HG03045 (cell line): ENCODE measurements around the gene DOCK1.

ENCODE experiments used
- ATAC-seq: cut with Tn5 transposase; IDR thresholded peaks from one replicate; pipeline ENCODE4 v1.9.1; 2021; ENCODE audit warnings: mild to moderate bottlenecking, moderate library complexity; ENCODE audit not compliant: unreplicated experiment

The DOCK1 gene

DNA sequence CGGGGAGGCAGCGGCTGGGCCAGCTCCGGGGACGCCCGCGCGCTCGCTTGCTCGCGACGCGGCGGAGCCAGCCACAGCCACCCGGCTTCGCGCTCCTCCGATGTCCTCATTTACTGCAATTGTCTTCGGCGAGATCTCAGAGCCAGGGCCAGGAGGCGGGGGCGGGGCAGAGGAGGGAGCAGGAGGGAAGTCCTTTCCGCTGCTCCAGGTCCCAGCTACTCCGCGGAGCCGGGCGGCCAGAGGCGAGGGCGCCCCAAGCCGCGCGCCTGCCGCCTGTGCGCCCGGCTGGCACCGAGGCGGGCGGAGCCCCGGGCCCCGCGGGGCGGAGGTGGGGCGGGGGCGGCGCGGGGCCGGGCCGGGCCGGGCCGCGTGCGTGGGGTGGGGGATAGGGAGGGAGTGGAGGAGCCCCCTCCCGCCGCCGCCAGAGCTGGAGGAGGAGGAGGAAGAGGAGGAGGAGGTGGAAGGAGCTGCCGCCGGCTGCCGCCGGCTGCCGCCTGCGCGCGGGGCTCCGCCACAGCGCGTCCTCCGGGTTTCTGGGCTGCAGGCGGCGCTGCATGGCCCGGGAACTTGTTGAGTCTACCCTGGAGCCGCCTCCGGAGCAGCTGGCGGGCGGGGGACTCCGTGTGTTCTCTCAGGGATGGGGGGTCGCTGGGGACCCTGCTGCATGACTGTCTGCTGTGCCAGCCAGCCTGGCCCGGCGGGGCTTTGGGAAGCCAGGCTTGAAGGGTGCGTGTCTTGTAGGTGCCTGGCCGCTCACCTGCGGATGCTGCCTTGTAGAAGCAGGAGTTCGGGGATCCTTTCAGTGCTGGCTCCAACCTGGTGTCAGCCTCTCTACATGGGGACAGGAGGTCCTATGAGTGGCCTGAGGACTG, 291.3 kb downstream of the DOCK1 start, which contains the start of gene INSYN2A:
Gene INSYN2A (minus strand): TSS at position 310 of the 872 bp plus-strand sequence. CDS start 20,196 bp downstream, outside the sequence.
- no peak for ATAC-seq

DNA sequence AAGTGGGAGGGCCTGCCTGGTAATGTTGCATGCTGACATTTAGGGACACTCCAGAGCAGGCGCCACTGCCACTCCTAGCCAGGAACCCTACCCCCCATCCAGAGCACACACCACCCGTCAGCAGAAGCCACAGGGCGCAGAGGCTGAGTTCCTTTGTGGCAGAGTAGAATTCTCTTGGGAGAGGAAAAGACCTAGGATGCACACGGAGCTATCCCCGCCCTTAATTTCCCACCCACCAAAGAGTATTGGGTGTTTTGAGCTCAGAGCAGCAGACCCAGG, 291.9 kb downstream of the DOCK1 start:
- no peak for ATAC-seq

DNA sequence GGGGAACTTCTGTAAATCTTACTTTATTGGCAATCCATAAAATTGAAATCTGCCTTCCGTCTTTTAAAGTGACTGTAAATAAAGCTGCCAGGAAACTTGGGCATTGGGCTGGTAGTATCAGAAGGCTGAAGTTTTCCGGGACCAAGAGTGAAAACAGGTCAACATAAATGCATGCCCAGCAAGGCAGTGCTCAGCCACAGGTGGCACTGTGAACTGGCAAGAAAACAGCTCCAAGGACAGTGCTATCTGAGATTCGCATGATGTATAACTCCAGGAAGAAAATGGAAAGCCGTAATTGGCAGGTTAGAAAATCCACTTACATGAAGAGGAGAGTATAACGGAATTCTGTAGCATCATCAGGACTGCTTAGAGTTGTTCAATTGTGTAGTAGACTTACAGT, 293.1 kb downstream of the DOCK1 start:
- ATAC-seq: no peak

DNA sequence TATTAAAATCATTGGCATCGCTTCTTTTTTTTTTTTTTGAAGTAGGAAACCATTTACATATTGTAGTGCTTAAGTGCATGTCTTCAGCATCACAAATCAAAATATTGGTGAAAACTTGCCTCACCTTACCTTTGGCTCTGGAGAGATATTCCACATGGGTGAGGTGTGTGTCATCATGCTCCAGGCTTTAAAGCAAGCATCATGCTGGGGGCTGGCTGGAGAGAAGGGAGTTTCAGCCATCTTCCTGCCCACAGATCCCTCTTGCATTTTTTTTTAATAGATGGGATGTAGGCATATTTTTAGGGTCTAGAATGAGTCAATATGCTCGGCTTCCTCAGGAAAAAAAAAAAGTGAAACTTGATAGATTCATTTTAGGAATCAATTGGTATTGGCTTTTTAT, 293.5 kb downstream of the DOCK1 start:
- no peak for ATAC-seq

DNA sequence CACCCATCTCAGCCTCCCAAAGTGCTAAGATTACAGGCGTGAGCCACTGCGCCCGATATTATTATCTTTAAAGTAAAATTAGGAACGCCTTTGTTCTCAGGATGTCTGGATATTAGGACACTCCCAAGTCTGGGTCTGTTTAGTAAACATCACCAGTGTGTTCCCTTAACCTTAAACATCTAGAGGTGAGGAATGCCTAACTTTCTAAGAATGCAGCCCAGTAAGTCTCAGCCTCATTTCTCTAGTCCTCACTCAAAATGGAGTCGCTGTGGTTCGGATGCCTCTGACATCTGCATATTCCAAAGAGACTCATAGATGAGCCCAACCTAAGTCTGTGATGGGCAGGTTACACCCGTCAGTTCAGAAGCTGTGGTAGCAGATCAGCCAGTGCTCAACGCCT, 295.4 kb downstream of the DOCK1 start:
- ATAC-seq: no peak

DNA sequence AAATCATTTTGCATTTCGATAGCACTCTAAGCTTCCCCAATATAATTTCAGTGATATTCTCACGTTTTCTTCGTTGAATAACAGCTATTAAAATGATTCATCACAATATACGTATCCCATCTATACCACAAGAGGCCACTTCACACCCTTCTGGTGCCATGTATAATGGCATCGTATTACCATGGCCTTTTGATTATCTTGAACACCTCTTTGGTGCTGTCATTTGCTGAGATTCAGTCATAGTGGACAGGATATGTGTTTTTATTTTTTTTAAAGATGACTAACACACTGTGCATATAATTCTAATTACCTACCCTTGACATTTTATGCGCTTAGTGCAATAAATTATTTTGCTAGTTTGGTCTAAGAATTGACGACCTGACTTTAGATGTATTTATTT, 297.8 kb downstream of the DOCK1 start:
- no peak for ATAC-seq

DNA sequence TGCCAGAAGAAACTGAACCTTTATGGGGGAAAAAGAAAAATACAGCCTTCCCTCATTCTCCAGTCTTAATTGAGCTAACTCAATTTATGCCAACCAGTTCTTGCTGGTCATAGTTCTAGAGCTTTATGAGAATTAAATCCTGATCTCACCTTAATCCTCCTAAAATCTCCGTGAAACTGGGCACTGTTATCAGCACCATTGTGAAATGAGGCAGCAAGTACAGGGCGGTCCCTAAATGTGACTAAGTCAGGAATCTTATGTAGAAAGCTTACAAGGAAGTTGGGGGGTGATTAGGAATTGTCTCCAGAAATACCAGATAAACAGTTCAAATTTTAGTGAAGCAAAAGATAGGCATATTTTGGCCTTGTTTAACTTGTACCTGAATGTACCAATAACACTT, 301.9 kb downstream of the DOCK1 start:
- no peak for ATAC-seq

DNA sequence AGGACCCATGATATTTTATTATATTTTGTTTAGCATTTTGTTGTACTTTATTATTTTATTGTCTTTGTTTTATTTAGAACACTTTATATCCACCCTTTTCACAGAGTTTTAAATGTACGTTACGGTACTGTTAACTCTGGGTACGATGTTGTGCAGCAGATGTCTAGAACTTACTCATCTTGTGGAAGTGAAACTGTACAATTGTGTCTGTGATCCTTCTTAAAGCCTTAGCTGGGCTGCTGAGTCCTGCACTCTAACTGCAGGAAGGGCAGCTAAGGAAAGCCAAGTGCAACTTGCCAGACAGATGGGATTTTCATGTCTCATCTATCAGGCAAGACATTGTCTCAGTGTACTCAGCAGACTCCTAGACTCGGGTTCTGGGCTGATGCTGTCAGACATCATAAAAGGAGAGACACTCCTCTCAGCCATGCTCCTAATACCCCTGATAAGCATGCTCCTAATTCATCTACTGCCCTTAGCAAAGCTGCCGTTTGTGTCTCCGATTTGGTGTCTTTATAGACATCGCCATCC, 305.8 kb downstream of the DOCK1 start:
- no peak for ATAC-seq

DNA sequence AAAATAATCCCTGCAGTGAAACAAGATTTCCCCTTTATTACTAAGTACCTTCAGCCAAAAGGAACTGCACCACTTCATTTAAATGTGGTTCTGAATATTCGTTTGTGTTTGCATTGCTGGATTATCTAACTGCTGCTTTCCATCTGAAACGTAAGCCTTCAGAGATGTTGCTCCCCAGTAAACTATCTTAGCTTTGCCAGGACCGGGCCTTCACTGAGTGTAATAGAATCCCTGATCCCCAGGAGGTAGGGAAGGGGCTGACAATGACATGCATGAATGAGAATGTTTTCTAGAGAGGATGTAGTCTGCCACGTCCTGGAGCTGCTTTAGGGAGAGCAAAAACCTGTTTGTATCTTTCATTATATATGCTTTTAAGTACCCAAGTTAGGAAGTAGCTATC, 310.6 kb downstream of the DOCK1 start:
- no peak for ATAC-seq

DNA sequence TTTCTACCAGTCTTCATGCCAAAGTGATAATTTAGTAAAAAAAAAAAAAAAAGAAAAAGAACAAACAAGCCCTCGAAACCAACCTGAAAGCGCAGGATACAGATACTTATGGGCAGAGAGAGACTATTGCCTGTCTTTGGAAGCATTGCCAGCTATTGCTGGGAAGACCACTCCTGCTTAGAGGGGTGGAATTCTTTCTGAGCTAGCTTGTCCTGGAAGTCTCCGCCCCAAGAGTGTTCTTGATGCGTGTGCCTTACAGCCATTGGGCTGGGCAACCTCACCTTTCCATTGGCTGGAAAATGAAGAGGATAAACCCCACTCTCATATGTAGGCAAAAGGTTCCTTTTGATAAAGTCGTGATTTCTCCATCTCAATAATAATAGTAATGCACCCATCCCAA, 311.0 kb downstream of the DOCK1 start:
- ATAC-seq: no peak

DNA sequence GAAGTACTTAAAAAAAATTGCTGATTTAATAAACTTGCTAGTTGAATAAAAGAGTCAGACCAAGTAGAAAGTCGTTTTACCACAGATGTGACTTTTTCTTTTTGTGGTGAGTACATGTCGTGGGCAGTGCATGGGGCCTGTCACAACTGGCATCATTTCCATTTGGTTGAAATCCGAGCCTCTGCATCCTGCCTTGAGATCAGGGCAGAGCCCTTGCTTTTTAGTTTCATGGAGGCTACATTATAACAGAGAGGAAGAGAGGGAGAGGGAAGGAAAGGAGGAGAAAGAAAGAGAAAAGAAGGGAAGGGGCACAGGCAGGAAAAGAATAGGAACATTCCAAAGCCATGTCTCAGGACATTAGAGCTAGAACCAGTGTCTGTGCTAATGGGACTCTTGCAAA, 311.6 kb downstream of the DOCK1 start:
- no peak for ATAC-seq

DNA sequence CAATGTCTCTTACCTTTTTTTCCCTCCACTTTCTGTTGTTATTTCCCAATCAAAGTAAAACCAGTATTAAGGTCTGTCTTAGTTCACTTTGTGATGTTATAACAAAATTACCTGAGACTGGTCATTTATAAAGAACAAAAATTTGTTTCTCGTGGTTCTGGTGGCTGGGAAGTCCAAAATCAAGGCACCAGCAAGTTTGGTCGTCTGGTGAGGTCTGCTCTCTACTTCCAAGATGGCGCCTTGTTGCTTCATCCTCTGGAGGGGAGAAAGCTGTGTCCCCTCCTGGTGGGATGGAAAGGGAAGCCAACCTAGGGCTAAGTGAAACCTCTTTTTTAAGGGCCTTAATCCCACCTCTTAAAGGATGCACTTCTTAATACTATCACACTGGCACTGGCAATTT, 313.4 kb downstream of the DOCK1 start:
- ATAC-seq: no peak

DNA sequence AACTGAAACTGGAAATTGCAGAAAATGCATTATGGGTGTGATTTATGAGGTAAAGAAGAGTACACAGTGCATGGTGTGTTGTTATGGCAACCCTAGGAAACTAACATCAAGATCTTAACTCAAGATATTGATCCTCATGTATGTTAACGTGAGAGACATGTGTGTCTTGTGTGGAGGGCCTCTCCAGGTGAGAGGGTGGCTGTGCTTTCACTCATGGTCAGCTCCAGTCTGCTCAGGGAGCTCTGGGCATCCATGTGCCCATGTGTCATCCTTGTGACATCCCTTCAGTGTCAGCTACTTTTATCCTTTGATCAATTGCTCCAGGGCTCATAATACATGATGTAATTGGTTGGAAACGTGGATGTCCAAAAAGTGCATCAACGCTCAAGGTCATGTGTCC, 316.1 kb downstream of the DOCK1 start:
- no peak for ATAC-seq

DNA sequence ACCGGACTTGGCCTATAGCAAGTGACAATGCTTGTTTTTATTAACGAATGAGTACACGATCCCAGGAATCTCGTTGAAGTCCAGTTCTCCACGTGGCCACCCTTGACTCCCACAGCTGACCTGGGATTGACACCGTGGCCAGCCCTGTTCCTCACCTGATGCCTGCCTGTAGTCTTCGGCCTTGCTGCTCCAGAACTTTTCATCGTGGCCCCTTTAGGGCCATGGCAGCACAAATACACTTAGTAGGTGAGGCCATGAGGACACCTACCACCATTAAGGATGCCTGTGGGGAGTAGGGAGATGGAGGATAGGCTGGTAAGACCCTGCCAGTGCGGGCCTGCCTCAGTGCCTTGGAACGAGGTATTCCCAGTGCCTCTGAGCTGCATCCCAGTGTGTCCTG, 321.8 kb downstream of the DOCK1 start:
- no peak for ATAC-seq

DNA sequence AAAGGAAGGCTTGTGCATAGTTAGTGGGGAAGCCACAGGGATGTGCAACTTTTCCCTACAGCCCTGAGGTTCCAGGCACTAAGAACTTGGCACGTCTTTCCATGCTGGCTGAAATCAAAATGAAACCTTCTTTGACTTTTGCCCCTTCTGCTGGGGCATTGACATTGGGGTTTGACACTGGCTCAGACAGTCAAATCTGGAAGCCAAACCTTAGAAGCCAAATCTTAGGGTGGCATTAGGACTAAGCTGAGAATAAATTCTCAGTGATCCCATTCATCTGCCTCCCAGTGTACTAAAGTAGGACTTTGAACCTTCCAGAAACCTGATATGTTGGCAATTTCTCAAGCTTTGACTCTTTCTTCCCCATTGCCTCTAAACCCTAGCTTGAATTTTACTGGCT, 322.4 kb downstream of the DOCK1 start:
- no peak for ATAC-seq

DNA sequence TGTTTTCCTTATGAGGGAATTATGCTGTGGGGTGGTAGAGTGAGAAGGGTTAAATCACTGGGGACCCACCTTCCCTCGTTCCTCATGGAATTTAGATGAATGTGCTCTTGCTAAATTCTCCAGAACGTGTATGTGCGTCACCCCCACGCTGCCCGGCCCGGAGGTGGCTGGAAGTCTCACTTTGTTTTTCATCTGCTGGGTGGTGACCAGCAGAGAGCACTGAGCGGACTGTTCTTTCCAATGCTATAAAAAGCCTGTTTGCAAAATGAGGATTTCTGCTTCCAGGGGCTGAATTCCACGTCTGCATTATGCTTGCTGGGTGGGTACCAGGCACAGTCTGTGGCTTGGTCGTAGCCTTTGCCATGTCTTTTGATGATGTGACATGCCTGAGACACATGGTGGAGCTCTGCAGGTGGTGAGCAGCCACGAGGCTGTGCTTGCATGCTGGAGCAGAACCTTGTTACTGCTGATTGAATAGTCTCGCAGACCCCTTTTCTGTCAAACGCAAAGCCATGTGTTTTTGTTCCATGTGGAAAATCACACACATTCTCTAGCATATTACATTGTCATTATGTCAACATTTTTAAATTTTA, 323.1 kb downstream of the DOCK1 start:
- no peak for ATAC-seq

DNA sequence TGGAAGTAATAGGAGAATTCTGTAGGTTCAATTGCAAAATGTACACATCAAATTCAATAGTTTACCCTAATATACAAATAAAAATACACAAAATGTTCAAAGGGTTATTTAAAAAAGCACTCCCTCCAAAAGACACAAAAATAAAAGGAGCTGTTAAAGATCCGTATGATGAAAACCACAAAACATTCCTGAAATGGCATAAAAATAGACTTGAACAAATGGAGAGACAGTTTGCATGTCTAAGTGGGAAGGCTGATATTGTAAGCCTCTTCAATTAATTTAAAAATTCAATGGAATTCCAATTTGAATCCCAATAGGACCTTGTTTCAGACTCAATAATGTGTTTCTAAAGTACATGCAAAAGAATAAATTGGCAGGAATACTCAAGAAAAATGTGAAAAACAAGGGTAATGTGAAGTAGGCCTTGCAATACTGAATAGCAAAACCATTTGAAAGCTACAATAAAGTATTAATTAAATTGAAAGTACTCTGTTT, 329.1 kb downstream of the DOCK1 start:
- no peak for ATAC-seq

DNA sequence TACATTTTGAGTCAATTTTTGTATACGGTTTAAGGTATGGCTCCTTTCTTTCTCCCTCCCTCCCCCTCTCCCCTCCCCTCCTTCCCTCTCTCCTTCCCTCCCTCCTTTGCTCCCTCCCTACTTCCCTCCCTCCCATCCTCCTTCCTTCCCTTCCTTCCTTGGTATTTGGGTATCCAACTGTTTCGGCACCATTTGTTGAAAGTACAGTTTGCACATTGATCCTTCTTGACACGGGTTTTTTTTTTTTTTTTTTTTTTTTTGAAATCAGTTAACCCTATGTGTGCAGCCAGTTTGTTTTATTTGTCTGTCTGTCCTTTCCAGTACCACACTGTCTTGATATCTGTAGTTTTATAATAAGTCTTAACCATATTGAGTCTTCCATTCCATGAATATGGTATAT, 331.0 kb downstream of the DOCK1 start:
- ATAC-seq: no peak

DNA sequence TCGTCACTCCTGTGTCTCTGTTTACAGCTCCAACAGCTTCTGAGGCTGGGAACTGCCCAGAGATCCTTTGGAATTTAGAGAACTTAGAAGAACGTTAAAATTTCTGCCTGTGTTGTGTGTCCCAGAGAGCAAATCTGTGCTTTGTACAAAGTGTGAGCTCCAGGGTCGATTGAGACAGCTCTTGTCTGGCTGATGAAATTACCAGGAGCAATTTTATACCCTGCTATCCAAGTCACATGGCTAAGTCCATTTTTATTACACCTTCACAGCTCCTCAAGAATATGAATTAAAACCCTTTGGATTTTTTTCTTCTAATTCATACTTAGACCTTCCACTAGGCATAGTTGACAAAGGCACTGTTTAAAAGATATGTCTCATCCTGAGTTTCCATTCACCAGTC, 337.7 kb downstream of the DOCK1 start:
- no peak for ATAC-seq

DNA sequence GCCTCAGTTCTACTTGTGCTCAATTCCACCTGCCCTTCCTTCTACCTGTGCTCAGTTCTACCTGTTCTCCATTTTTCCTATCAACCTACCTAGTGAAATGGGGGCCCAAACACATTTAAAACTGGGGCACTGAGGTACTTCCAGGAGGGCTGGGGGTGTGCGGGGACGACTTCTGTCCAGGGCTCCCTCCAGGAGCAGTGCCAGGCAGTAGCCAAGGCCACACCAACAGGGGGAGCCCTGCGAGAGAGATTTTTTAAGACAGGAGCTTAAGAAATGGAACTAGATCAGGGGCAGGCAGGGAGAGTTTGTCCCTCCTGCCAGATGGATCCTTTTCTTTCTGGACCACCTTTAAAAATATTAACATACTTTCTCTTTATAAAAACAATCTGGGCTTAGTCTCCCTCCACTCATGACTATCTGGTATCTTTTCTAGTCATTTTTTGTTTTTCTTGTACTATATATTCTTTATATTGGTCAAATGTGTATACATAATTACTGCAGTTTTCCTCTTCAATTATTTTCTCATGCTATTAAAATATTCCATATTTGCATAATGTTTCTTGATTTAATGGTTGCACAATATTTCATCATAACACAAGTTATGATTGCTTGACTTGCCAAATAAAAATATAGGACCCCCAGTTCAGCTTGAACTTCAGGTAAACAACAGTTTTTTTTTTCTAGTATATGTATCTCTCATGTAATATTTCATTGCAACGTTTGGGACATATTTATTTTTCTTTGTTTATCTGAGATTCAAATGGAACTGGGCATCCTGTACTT, 338.5 kb downstream of the DOCK1 start:
- ATAC-seq: no peak

DNA sequence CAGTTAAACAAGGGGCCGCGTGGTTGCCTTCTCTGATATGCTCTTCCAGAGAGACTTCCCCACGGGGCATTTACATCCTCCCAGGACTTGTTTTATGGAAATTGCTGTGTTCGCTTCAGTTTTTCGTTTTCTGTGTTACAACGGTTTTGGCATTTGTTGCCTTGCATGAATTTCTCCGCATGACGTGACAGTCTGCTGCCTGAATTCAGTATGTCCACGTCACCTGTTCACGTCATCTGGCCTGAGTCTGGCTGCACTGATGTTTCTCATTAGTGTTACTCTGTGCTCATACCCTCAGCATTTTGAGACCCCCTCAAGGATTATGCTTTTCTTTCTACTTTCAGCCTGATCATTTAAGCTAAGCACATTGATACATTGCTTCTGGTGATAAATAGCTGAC, 340.2 kb downstream of the DOCK1 start:
- ATAC-seq: no peak

DNA sequence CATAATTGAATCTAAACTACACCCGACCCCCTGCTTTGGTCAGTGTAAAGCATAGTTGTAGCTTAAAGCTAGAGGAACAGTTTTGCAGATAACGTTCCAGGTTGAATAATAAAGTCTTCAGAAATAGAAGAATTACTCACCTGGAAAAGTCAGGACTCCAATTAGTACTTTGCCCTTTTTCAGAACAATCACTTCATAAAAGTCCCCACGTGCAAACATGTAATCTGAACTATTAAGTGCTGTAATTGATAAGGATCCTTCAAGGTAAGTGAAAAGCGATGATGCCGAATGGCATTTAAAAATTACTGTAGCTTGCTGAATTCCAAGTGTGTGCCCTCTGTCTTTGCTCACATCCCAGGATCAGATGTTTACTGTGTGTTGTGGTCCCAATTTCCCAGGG, 344.8 kb downstream of the DOCK1 start:
- no peak for ATAC-seq
